KMS-11 (cell line): Measurements from ENCODE around the gene KNSTRN.

Experiments used
- H2AFZ ChIP-seq: fragments of 200-600 bp; sonication (generic); 2 replicates; pipeline ENCODE4 v1.6.1; 2016; ENCODE audit warnings: antibody characterized with exemption, mixed run types, low read depth
- H3K27ac ChIP-seq: fragments of 200-600 bp; sonication (generic); 2 replicates; pipeline ENCODE4 v1.6.1; 2016; ENCODE audit warnings: mild to moderate bottlenecking, mixed run types
- H3K27me3 ChIP-seq: fragments of 200-600 bp; sonication (generic); 2 replicates; pipeline ENCODE4 v1.6.1; 2017; ENCODE audit warnings: mild to moderate bottlenecking, low read depth, mixed run types, moderate library complexity; ENCODE audit not compliant: insufficient read depth
- H3K36me3 ChIP-seq: fragments of 200-600 bp; sonication (generic); 2 replicates; pipeline ENCODE4 v1.6.1; 2017; ENCODE audit warnings: mild to moderate bottlenecking, mixed run types; ENCODE audit not compliant: insufficient read depth
- H3K4me1 ChIP-seq: fragments of 200-600 bp; sonication (generic); 2 replicates; pipeline ENCODE4 v1.6.1; 2016; ENCODE audit warnings: mild to moderate bottlenecking, low read depth, mixed run types; ENCODE audit not compliant: poor library complexity, severe bottlenecking
- H3K4me2 ChIP-seq: fragments of 200-600 bp; sonication (generic); 2 replicates; pipeline ENCODE4 v1.7.0; 2016; ENCODE audit warnings: mild to moderate bottlenecking, mixed run types
- H3K4me3 ChIP-seq: fragments of 200-600 bp; sonication (generic); IDR thresholded peaks from 2 replicates; pipeline ENCODE4 v1.6.1; 2017; ENCODE audit warnings: low read depth, low read length, mixed read lengths; ENCODE audit not compliant: insufficient read depth
- H3K79me2 ChIP-seq: fragments of 200-600 bp; sonication (generic); 2 replicates; pipeline ENCODE4 v1.6.1; 2016; ENCODE audit warnings: low read depth, mixed run types; ENCODE audit not compliant: insufficient read depth
- H3K9ac ChIP-seq: fragments of 200-600 bp; sonication (generic); 2 replicates; pipeline ENCODE4 v1.6.1; 2016; ENCODE audit warnings: mild to moderate bottlenecking, mixed run types
- H4K20me1 ChIP-seq: fragments of 200-600 bp; sonication (generic); 2 replicates; pipeline ENCODE4 v1.6.1; 2016; ENCODE audit warnings: mild to moderate bottlenecking, mixed run types; ENCODE audit not compliant: insufficient read depth
- CTCF ChIP-seq: fragments of 200-600 bp; sonication (generic); conservative IDR thresholded peaks from 2 replicates; pipeline ENCODE4 v1.6.1; 2017; ENCODE audit warnings: low read depth, mild to moderate bottlenecking, antibody characterized with exemption, low read length, moderate library complexity, mixed read lengths

The KNSTRN gene

GRCh38 chr15:40364251-40364650 lies 18.3 kb upstream of the KNSTRN start:
- Histone ChIP-seq H3K36me3 (no peaks in the 10 kb centered on the region), H3K4me2 (no peak overlapping the region), H3K27me3 (peaks cover 10% of the 10 kb centered on the region; the same call in 1 of the 2 replicates)

GRCh38 chr15:40365016-40365415 lies 17.5 kb upstream of the KNSTRN start:
- Histone ChIP-seq H3K9ac (no peak overlapping the region), H3K4me2 (no peak overlapping the region), H2AFZ (no peak overlapping the region), H3K27ac (no peak overlapping the region), H4K20me1 (no peaks in the 10 kb centered on the region), H3K4me1 (peaks cover 11% of the 10 kb centered on the region), H3K27me3 (peaks cover 5% of the 10 kb centered on the region; the same call in 1 of the 2 replicates), H3K36me3 (no peaks in the 10 kb centered on the region), H3K4me3 (no peak overlapping the region), H3K79me2 (no peaks in the 10 kb centered on the region)
- no peak for TF ChIP-seq CTCF

More at GRCh38 chr15:40364251-40364650, 18.3 kb upstream of the KNSTRN start:
- peaks cover 11% of the 10 kb centered on the region for H3K4me1 ChIP-seq
- no peak overlapping the region for H3K4me3 ChIP-seq
- no peak overlapping the region for H3K27ac ChIP-seq
- no peaks in the 10 kb centered on the region for H4K20me1 ChIP-seq
- H3K79me2 ChIP-seq = no peaks in the 10 kb centered on the region
- no peak overlapping the region for H3K9ac ChIP-seq
- TF ChIP-seq CTCF = no peak
- H2AFZ ChIP-seq = no peak overlapping the region

GRCh38 chr15:40365624-40366456 lies 16.7 kb upstream of the KNSTRN start:
- H4K20me1 ChIP-seq = no peaks in the 10 kb centered on the region
- no peak overlapping the region for H2AFZ ChIP-seq
- H3K27me3 ChIP-seq = peaks cover 3% of the 10 kb centered on the region; the same call in 1 of the 2 replicates
- H3K4me1 ChIP-seq = peaks cover 11% of the 10 kb centered on the region
- H3K9ac ChIP-seq = no peak overlapping the region
- H3K4me2 ChIP-seq = no peak overlapping the region
- H3K79me2 ChIP-seq = no peaks in the 10 kb centered on the region
- no peak for TF ChIP-seq CTCF
- no peak overlapping the region for H3K27ac ChIP-seq
- no peaks in the 10 kb centered on the region for H3K36me3 ChIP-seq
- H3K4me3 ChIP-seq = no peak overlapping the region

- Histone ChIP-seq H3K36me3 (no peaks in the 10 kb centered on the region), H3K27ac (no peak overlapping the region), H3K4me2 (no peak overlapping the region), H3K4me3 (no peak overlapping the region), H3K9ac (no peak overlapping the region), H3K79me2 (no peaks in the 10 kb centered on the region), H2AFZ (no peak overlapping the region), H4K20me1 (no peaks in the 10 kb centered on the region), H3K27me3 (peaks cover 10% of the 10 kb centered on the region; the same call in 1 of the 2 replicates), H3K4me1 (peaks cover 11% of the 10 kb centered on the region)
- TF ChIP-seq CTCF = no peak
Observed at GRCh38 chr15:40366457-40367370, 15.8 kb upstream of the KNSTRN start.
